GM12878 (cell line): Measurements from ENCODE around the gene SNX30. TPM values are rescaled to one million over a fixed set of nuclear protein-coding genes. Genes with fewer than 3 reads are reported as not detected.

Experiments used
- ATAC-seq: fragments of 200-7000 bp; cut with Tn5 transposase; 3 replicates; pipeline ENCODE4 v1.9.1; 2020; ENCODE audit warnings: mild to moderate bottlenecking, moderate library complexity
- BruUV-seq: library from RNA; stranded (reverse); fragments of 400-500 nt; replicated peaks from 2 replicates; lab custom pipeline; 2021; lab: Mats Ljungman, UMichigan
- CTCF ChIA-PET: fragments of 300-600 bp; sonication (Branson Sonifier 250); formaldehyde crosslinking; extraction: SDS; loops from one replicate; lab custom pipeline; 2021; ENCODE audit warnings: inconsistent platforms; lab: Yijun Ruan, JAX
- POLR2A ChIA-PET: fragments of 350-600 bp; formaldehyde crosslinking; extraction: SDS; loops from one replicate; lab custom pipeline; 2021; ENCODE audit warnings: inconsistent platforms; lab: Charles Lee
- RAD21 ChIA-PET: fragments of 300-600 bp; sonication (Branson Sonifier 250); formaldehyde crosslinking; loops from one replicate; lab custom pipeline; 2023; ENCODE audit warnings: antibody characterized with exemption; ENCODE audit not compliant: unreplicated experiment; lab: Charles Lee
- SMC1A ChIA-PET: fragments of 300-600 bp; sonication (Branson Sonifier 250); formaldehyde crosslinking; loops from one replicate; lab custom pipeline; 2023; ENCODE audit not compliant: unreplicated experiment, uncharacterized antibody; lab: Charles Lee
- DNase-seq: peaks from one replicate; pipeline ENCODE4 v3.0.0-alpha.2; 2011; ENCODE audit warnings: low read depth, low spot score
- FAIRE-seq: peaks from 3 replicates; lab custom pipeline; 2011; peaks lifted over from hg19 to GRCh38; lab: Jason Lieb, UNC
- H2AFZ ChIP-seq: 2 replicates; pipeline ENCODE4 v1.6.0; 2011; ENCODE audit warnings: low read depth, low read length, control low read depth; ENCODE audit not compliant: control insufficient read depth
- H3K27ac ChIP-seq: 2 replicates; pipeline ENCODE4 v1.5.1; 2011; ENCODE audit warnings: control low read depth; ENCODE audit not compliant: control insufficient read depth, insufficient read depth
- H3K27me3 ChIP-seq, 2 experiments: replicated peaks in 1 of 2; 2 replicates each; pipeline versions ENCODE4 v1.6.0 to v1.6.1; 2011; ENCODE audit warnings: low read length in 1 of 2; ENCODE audit not compliant: control insufficient read depth in 2 of 2, insufficient read depth in 2 of 2
- H3K36me3 ChIP-seq, 2 experiments: 2 replicates each; pipeline ENCODE4 v1.5.1; 2011; ENCODE audit warnings: low read length in 1 of 2; ENCODE audit not compliant: control insufficient read depth in 2 of 2, insufficient read depth in 2 of 2
- H3K4me1 ChIP-seq: 2 replicates; pipeline ENCODE4 v1.6.1; 2011; ENCODE audit warnings: mild to moderate bottlenecking, low read length, moderate library complexity, mixed read lengths; ENCODE audit not compliant: control insufficient read depth, insufficient read depth
- H3K4me2 ChIP-seq: 2 replicates; pipeline ENCODE4 v1.6.0; 2011; ENCODE audit warnings: control low read depth; ENCODE audit not compliant: control insufficient read depth, insufficient read depth
- H3K4me3 ChIP-seq: fragments of 200-600 bp; sonication (generic); 2 replicates; pipeline ENCODE4 v1.5.1; 2016
- H3K79me2 ChIP-seq: 2 replicates; pipeline ENCODE4 v1.6.0; 2011; ENCODE audit warnings: low read length; ENCODE audit not compliant: control insufficient read depth, insufficient read depth
- H3K9ac ChIP-seq: 2 replicates; pipeline ENCODE4 v1.8.0; 2011; ENCODE audit warnings: low read length, control low read depth, mixed read lengths; ENCODE audit not compliant: control insufficient read depth, insufficient read depth
- H3K9me3 ChIP-seq: replicated peaks from 3 replicates; pipeline ENCODE4 v1.5.1; 2011; ENCODE audit warnings: mild to moderate bottlenecking, low read length; ENCODE audit not compliant: control insufficient read depth, insufficient read depth
- H4K20me1 ChIP-seq: 2 replicates; pipeline ENCODE4 v1.6.0; 2011; ENCODE audit not compliant: control insufficient read depth, insufficient read depth
- CHD2 ChIP-seq: IDR thresholded peaks from 2 replicates; pipeline ENCODE4 v1.6.1; 2011; ENCODE audit warnings: low read depth, low read length, improper control_type of control experiment, borderline replicate concordance
- IRF4 ChIP-seq: IDR thresholded peaks from 2 replicates; pipeline ENCODE4 v1.6.1; 2011; ENCODE audit warnings: low read depth, low read length
- JUNB ChIP-seq: IDR thresholded peaks from 2 replicates; pipeline ENCODE4 v1.6.1; 2016; ENCODE audit warnings: antibody characterized with exemption, mild to moderate bottlenecking
- NFIC ChIP-seq: IDR thresholded peaks from 2 replicates; pipeline ENCODE4 v1.6.1; 2012; ENCODE audit warnings: low read depth, mild to moderate bottlenecking, inconsistent platforms, low read length, moderate library complexity
- RUNX3 ChIP-seq: IDR thresholded peaks from 2 replicates; pipeline ENCODE4 v1.6.1; 2012; ENCODE audit warnings: low read length, inconsistent platforms
- SREBF1 ChIP-seq: IDR thresholded peaks from 2 replicates; pipeline ENCODE4 v1.6.1; 2012; ENCODE audit warnings: mild to moderate bottlenecking, low read length
- WGBS: methylation state at CpG from one replicate; pipeline ENCODE4 v1.1.6; 2016; ENCODE audit warnings: low lambda C conversion rate; ENCODE audit not compliant: insufficient replicate concordance, insufficient coverage; ENCODE audit errors: missing lambda C conversion rate; 5-methylcytosine and 5-hydroxymethylcytosine counted together
- in situ Hi-C: fragments of 300-500 bp; cut with MboI; formaldehyde crosslinking; loops from 9 replicates; pipeline ENCODE4 v1.14.3; 2018; ENCODE audit warnings: mixed read lengths
- intact Hi-C: fragments of 100-400 bp; cut with micrococcal nuclease; formaldehyde crosslinking; loops from one replicate; pipeline ENCODE4 v1.14.2; 2022; ENCODE audit not compliant: unreplicated experiment
- polyA plus RNA-seq, 11 experiments: library from polyadenylated mRNA; depleted of rRNA in 4 of 11; unstranded in 6 of 11; stranded (reverse) in 5 of 11; fragments of >200 nt; fragmentation: Nextera tagmentation in 4 of 11; fragmentation: Illumina TruSeq in 1 of 11; extraction: Ambion mirVana in 4 of 11; extraction: Trizol in 1 of 11; gene quantifications; 1 replicate in 1 of 11; 2 replicates in 10 of 11; pipeline versions ENCODE4 v1.2.1 to v1.2.3, GENCODE V29; 2011 to 2016; ENCODE audit warnings: inconsistent platforms in 2 of 11, missing spikeins in 2 of 11, low read depth in 1 of 11
- total RNA-seq, 4 experiments: library from RNA; depleted of rRNA in 3 of 4; stranded (reverse); fragments of >200 nt in 3 of 4; fragmentation: Illumina TruSeq in 1 of 4; extraction: Trizol in 1 of 4; gene quantifications; 2 replicates each; pipeline versions ENCODE4 v1.2.1 to v1.2.3, GENCODE V29; 2013 to 2021

Gene SNX30
- total and polyA plus RNA-seq, 10 of the 15 experiments (the other 5 are each of a cell fraction or from before 2014, with no cell fraction given) = 0.53 to 4.0 (median 1.5) TPM

DNA sequence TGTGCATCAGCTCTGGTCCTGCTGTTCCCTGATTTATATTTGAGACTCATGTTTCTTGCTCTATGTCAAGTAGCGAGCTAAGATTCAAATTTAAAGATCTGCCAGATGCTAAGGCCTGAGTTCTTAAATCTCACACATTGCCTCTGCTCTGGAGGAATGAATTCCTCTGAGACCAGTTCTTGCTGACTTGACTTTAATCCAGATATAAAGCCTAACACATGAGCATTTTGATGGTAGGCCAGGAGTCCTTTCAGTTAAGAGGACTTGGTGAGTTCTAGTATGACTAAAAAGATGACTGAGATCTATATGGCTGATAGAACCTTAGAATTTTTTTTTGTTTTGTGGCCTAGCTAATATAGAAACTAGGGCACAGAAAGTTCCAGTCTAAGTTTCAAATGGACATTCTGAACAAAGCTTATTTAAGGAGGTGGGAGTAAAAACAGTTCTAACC, 31.3 kb upstream of the SNX30 start:
- Histone ChIP-seq H3K4me1 (peaks cover 17% of the 10 kb centered on the region), H3K79me2 (peaks cover 10% of the 10 kb centered on the region), H4K20me1 (no peaks in the 10 kb centered on the region), H3K36me3 (no peaks in the 10 kb centered on the region), H3K27me3 (no peaks in the 10 kb centered on the region), H3K27ac (peak overlapping the region; percentile 40; the same call in 1 of the 2 replicates), H3K9ac (no peak overlapping the region), H2AFZ (no peak overlapping the region), H3K4me3 (no peak overlapping the region), H3K4me2 (peak overlapping the region; percentile 64), H3K9me3 (no peaks in the 10 kb centered on the region; the same call in 1 of the 3 replicates)
- in situ Hi-C loops = no loop called here
- ChIA-PET POLR2A (interaction anchor here (0.5 to 0.6 kb wide), 2 partner anchors 373 to 1026 kb away, joined by 3 to 4 read pairs; no protein-coding TSS in a partner anchor), RAD21 (interaction anchor here (1.8 to 4.5 kb wide), 2 partner anchors 101 to 275 kb away, joined by 4 to 15 read pairs; no protein-coding TSS in a partner anchor), CTCF (interaction anchor here (1.0 to 2.8 kb wide), 6 partner anchors 10 to 622 kb away, joined by 3 to 20 read pairs (median 4); no protein-coding TSS in a partner anchor), SMC1A (interaction anchor here (0.9 to 3.2 kb wide), 5 partner anchors 22 to 275 kb away, joined by 3 to 10 read pairs (median 3); no protein-coding TSS in a partner anchor)
- BruUV-seq = no TSS peak
- ATAC-seq = peak; percentile 23
- FAIRE-seq = no peak
- intact Hi-C loops = loop anchor here (5.0 to 10.0 kb wide), 4 partner anchors 73 to 624 kb away; no protein-coding TSS in a partner anchor
- no peak for DNase-seq
- WGBS = 38% methylated on average over 1 of the region's 1 CpG
- peak; percentile 83 for TF ChIP-seq JUNB
- TF ChIP-seq NFIC = peak; percentile 59; the same call in 1 of the 2 replicates
- 0 out of 2 replicates have a peak, but pooled peaks have one; percentile 27 for TF ChIP-seq IRF4
- no peak for TF ChIP-seq CHD2
- peak; percentile 72 for TF ChIP-seq RUNX3
- no peak for TF ChIP-seq SREBF1
